Measurements from ENCODE around the gene RTP1.

The RTP1 gene

GRCh38 chr3:187243933-187244524 is 46.7 kb downstream of the RTP1 start:
- no peak for FAIRE-seq

GRCh38 chr3:187247398-187247797 is 50.1 kb downstream of the RTP1 start:
- no peak for FAIRE-seq
